ENCODE data around the gene CLEC2L.

- TF ChIP-seq CTCF (IDR thresholded peaks at IDR 0.05) (no peak), POLR2A (IDR thresholded peaks at IDR 0.05) (no peak)
These were observed 51.8 kb downstream of the CLEC2L start for GRCh38 chr7:139575338-139575680.

Measured in breast epithelium (tissue), 3 donors.